ENCODE results near the gene PXDN. TPM values are rescaled to one million over a fixed set of nuclear protein-coding genes. Genes with fewer than 3 reads are reported as not detected.

Gene PXDN
- total RNA-seq, 1 experiment from 2014 or later = 146 TPM

DNA sequence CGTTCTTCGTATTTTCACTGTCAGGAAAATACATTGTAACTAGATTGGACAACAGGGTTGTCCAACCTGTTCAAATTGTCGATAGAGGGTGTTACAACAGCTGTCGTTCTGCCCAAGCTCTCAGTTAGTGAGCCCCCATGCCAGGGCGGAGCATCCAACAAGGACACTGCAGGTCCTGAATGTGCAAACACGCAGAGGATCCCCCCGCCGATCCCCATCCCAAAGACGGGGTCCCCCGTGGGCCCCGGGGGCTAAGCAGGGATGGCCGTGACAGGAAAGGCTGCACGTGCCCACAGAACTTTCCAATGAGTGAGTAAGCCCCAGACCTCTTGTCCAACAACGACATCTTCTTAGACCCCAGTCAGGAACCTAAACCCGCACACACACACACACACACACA lies 140.8 kb downstream of the PXDN start (continued):
- TF ChIP-seq, protein P1, sequence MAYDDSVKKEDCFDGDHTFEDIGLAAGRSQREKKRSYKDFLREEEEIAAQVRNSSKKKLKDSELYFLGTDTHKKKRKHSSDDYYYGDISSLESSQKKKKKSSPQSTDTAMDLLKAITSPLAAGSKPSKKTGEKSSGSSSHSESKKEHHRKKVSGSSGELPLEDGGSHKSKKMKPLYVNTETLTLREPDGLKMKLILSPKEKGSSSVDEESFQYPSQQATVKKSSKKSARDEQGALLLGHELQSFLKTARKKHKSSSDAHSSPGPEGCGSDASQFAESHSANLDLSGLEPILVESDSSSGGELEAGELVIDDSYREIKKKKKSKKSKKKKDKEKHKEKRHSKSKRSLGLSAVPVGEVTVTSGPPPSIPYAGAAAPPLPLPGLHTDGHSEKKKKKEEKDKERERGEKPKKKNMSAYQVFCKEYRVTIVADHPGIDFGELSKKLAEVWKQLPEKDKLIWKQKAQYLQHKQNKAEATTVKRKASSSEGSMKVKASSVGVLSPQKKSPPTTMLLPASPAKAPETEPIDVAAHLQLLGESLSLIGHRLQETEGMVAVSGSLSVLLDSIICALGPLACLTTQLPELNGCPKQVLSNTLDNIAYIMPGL (CRISPR knock-in tag; IDR thresholded peaks at IDR 0.05) = no peak
- no peak for TF ChIP-seq KAT7 (CRISPR knock-in tag; IDR thresholded peaks at IDR 0.05; ENCODE audit: borderline replicate concordance)

DNA sequence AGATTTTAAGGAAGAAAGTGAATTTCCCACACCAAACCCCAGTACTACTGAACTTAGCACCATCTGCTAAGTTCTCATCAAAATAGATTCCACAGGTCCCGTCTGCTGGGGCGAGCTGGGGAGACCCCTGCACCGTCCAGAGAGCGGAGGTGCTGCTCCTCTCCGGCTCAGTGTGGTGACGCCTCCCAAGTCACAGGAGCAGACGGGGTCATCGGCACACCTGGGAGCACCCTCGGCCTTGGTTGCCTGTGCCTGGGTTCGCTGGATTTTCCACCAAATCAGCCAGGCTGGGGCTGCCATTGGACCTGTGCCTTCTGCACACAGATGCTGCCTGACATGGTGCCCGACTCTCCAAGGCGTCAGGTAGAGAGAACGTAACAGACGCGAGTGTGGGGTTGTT lies 141.3 kb downstream of the PXDN start:
- Mint-ChIP-seq H3K4me1 (peaks cover 3% of the 10 kb centered on the region), H3K27me3 (ENCODE audit: low read depth) (no peaks in the 10 kb centered on the region), H3K27ac (peak overlapping the region; percentile 79), H3K36me3 (no peaks in the 10 kb centered on the region), H3K4me3 (no peak overlapping the region), H3K9me3 (no peaks in the 10 kb centered on the region)
- DNase-seq (ENCODE audit: low spot score) (no peak), ATAC-seq (no peak)
- TF ChIP-seq ZNF423 (CRISPR knock-in tag; IDR thresholded peaks at IDR 0.05) (no peak), ETV6 (CRISPR knock-in tag; IDR thresholded peaks at IDR 0.05) (no peak), SMAD4 (CRISPR knock-in tag; IDR thresholded peaks at IDR 0.05) (no peak), GRHL2 (CRISPR knock-in tag; IDR thresholded peaks at IDR 0.05; ENCODE audit: insufficient replicate concordance, severe bottlenecking) (no peak)
- TF ChIP-seq, protein P2, sequence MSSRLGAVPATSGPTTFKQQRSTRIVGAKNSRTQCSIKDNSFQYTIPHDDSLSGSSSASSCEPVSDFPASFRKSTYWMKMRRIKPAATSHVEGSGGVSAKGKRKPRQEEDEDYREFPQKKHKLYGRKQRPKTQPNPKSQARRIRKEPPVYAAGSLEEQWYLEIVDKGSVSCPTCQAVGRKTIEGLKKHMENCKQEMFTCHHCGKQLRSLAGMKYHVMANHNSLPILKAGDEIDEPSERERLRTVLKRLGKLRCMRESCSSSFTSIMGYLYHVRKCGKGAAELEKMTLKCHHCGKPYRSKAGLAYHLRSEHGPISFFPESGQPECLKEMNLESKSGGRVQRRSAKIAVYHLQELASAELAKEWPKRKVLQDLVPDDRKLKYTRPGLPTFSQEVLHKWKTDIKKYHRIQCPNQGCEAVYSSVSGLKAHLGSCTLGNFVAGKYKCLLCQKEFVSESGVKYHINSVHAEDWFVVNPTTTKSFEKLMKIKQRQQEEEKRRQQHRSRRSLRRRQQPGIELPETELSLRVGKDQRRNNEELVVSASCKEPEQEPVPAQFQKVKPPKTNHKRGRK (CRISPR knock-in tag; IDR thresholded peaks at IDR 0.05; ENCODE audit: borderline replicate concordance) = no peak
- CTCF ChIA-PET = no interaction called here
- POLR2A ChIA-PET = no interaction called here

DNA sequence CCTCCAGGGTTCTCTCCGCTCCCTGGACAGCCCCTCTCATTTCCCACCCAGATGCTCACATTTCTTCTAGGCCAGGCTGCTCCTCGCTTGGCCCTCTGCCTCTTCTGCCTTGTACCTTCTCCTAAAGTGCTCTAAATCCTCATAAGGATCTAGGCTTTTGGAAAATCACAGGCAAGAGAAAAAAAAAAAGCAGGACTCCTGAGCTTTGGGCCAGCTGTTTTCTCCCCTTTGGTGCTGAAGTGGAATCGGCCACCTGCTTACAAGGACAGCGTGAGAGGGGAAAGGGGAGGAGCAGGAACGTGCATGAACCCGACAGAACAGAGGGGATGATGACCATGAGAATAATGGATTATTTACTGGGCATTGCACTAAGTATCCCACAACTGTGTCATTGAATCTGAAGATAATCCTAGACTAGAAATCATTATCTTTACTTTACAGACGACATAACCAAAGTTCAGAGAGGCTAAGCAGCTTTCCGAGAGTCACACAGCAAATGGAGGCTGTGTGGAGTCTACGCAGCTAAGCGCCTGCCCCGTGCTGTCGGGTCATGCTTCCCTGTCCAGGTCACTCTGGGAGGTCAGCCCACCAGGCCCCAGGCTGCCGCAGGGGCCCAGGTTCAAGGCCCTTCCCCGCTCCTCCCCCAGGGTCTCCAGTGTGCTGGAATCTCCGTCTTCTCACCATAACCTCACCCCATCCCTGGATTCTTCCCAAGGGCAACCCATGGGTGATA lies 141.9 kb downstream of the PXDN start:
- H3K27ac Mint-ChIP-seq = peak overlapping the region; percentile 79
- H3K4me1 Mint-ChIP-seq = peaks cover 3% of the 10 kb centered on the region
- ChIA-PET CTCF (interaction anchor here (0.7 to 2.0 kb wide), 2 partner anchors 10 to 462 kb away, joined by 5 to 6 read pairs; no protein-coding TSS in a partner anchor), POLR2A (no interaction called here)
- H3K4me3 Mint-ChIP-seq = no peak overlapping the region
- ATAC-seq (no peak), DNase-seq (ENCODE audit: low spot score) (no peak)
- H3K9me3 Mint-ChIP-seq = no peaks in the 10 kb centered on the region
- H3K36me3 Mint-ChIP-seq = no peaks in the 10 kb centered on the region
- no peaks in the 10 kb centered on the region for H3K27me3 Mint-ChIP-seq (ENCODE audit: low read depth)
- TF ChIP-seq, protein P3, sequence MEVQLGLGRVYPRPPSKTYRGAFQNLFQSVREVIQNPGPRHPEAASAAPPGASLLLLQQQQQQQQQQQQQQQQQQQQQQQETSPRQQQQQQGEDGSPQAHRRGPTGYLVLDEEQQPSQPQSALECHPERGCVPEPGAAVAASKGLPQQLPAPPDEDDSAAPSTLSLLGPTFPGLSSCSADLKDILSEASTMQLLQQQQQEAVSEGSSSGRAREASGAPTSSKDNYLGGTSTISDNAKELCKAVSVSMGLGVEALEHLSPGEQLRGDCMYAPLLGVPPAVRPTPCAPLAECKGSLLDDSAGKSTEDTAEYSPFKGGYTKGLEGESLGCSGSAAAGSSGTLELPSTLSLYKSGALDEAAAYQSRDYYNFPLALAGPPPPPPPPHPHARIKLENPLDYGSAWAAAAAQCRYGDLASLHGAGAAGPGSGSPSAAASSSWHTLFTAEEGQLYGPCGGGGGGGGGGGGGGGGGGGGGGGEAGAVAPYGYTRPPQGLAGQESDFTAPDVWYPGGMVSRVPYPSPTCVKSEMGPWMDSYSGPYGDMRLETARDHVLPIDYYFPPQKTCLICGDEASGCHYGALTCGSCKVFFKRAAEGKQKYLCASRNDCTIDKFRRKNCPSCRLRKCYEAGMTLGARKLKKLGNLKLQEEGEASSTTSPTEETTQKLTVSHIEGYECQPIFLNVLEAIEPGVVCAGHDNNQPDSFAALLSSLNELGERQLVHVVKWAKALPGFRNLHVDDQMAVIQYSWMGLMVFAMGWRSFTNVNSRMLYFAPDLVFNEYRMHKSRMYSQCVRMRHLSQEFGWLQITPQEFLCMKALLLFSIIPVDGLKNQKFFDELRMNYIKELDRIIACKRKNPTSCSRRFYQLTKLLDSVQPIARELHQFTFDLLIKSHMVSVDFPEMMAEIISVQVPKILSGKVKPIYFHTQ (CRISPR knock-in tag; IDR thresholded peaks at IDR 0.05) = no peak
- TF ChIP-seq NFYB (CRISPR knock-in tag; conservative IDR thresholded peaks at IDR 0.05; ENCODE audit: low read depth) (no peak), ELF4 (CRISPR knock-in tag; IDR thresholded peaks at IDR 0.05; ENCODE audit: low read depth) (no peak), ZNF396 (CRISPR knock-in tag; IDR thresholded peaks at IDR 0.05; ENCODE audit: borderline replicate concordance) (no peak), SP1 (CRISPR knock-in tag; conservative IDR thresholded peaks at IDR 0.05) (no peak), KAT7 (CRISPR knock-in tag; IDR thresholded peaks at IDR 0.05; ENCODE audit: borderline replicate concordance) (no peak), GRHL2 (CRISPR knock-in tag; IDR thresholded peaks at IDR 0.05; ENCODE audit: insufficient replicate concordance, severe bottlenecking) (no peak)
- TF ChIP-seq, protein P4, sequence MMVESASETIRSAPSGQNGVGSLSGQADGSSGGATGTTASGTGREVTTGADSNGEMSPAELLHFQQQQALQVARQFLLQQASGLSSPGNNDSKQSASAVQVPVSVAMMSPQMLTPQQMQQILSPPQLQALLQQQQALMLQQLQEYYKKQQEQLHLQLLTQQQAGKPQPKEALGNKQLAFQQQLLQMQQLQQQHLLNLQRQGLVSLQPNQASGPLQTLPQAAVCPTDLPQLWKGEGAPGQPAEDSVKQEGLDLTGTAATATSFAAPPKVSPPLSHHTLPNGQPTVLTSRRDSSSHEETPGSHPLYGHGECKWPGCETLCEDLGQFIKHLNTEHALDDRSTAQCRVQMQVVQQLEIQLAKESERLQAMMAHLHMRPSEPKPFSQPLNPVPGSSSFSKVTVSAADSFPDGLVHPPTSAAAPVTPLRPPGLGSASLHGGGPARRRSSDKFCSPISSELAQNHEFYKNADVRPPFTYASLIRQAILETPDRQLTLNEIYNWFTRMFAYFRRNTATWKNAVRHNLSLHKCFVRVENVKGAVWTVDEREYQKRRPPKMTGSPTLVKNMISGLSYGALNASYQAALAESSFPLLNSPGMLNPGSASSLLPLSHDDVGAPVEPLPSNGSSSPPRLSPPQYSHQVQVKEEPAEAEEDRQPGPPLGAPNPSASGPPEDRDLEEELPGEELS (CRISPR knock-in tag; IDR thresholded peaks at IDR 0.05) = no peak
- TF ChIP-seq, protein P5, sequence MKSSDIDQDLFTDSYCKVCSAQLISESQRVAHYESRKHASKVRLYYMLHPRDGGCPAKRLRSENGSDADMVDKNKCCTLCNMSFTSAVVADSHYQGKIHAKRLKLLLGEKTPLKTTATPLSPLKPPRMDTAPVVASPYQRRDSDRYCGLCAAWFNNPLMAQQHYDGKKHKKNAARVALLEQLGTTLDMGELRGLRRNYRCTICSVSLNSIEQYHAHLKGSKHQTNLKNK (CRISPR knock-in tag; IDR thresholded peaks at IDR 0.05) = no peak
- TF ChIP-seq, protein P6, sequence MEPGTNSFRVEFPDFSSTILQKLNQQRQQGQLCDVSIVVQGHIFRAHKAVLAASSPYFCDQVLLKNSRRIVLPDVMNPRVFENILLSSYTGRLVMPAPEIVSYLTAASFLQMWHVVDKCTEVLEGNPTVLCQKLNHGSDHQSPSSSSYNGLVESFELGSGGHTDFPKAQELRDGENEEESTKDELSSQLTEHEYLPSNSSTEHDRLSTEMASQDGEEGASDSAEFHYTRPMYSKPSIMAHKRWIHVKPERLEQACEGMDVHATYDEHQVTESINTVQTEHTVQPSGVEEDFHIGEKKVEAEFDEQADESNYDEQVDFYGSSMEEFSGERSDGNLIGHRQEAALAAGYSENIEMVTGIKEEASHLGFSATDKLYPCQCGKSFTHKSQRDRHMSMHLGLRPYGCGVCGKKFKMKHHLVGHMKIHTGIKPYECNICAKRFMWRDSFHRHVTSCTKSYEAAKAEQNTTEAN (CRISPR knock-in tag; IDR thresholded peaks at IDR 0.05) = no peak
- TF ChIP-seq, protein P7, sequence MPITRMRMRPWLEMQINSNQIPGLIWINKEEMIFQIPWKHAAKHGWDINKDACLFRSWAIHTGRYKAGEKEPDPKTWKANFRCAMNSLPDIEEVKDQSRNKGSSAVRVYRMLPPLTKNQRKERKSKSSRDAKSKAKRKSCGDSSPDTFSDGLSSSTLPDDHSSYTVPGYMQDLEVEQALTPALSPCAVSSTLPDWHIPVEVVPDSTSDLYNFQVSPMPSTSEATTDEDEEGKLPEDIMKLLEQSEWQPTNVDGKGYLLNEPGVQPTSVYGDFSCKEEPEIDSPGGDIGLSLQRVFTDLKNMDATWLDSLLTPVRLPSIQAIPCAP (CRISPR knock-in tag; IDR thresholded peaks at IDR 0.05) = no peak
- TF ChIP-seq, protein P8, sequence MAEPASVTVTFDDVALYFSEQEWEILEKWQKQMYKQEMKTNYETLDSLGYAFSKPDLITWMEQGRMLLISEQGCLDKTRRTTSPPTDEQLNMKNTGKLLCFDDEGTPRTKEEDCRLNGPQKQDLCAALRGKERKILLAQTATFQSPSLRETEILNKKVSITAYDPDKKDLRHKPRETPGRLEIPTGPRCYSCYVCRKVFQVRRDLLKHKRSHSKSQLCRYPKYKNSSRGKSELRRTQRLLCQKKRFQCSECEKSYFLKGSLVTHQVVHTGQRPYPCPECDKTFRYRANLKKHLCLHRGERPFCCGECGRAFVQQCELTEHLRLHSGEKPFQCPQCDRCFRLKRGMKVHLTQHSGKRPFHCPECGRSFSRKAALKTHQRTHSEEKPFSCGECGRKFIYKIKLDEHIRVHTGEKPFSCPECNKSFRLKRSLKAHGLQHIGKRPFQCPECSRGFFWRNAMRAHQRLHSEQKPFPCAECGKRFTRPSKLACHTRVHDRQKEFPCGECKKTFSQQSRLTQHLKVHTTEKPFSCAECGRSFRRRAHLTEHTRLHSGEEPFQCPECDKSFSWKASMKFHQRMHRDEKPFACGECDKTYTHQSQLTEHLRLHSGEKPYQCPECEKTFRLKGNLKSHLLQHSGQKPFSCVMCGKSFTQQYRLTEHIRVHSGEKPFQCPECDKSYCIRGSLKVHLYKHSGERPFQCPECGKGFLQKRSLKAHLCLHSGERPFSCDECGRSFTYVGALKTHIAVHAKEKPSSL (CRISPR knock-in tag; conservative IDR thresholded peaks at IDR 0.05) = no peak
- TF ChIP-seq, protein P9, sequence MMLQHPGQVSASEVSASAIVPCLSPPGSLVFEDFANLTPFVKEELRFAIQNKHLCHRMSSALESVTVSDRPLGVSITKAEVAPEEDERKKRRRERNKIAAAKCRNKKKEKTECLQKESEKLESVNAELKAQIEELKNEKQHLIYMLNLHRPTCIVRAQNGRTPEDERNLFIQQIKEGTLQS (CRISPR knock-in tag; conservative IDR thresholded peaks at IDR 0.05) = no peak
